GM12801 (cell line): ENCODE data around the gene AKAP12.

ENCODE experiments used
- TF ChIP-seq, protein P1 (sequence below): IDR thresholded peaks from one replicate; pipeline ENCODE4 v1.5.1; 2011; ENCODE audit warnings: control low read depth; ENCODE audit not compliant: insufficient read length; ENCODE audit errors: extremely low read depth

Gene AKAP12

DNA sequence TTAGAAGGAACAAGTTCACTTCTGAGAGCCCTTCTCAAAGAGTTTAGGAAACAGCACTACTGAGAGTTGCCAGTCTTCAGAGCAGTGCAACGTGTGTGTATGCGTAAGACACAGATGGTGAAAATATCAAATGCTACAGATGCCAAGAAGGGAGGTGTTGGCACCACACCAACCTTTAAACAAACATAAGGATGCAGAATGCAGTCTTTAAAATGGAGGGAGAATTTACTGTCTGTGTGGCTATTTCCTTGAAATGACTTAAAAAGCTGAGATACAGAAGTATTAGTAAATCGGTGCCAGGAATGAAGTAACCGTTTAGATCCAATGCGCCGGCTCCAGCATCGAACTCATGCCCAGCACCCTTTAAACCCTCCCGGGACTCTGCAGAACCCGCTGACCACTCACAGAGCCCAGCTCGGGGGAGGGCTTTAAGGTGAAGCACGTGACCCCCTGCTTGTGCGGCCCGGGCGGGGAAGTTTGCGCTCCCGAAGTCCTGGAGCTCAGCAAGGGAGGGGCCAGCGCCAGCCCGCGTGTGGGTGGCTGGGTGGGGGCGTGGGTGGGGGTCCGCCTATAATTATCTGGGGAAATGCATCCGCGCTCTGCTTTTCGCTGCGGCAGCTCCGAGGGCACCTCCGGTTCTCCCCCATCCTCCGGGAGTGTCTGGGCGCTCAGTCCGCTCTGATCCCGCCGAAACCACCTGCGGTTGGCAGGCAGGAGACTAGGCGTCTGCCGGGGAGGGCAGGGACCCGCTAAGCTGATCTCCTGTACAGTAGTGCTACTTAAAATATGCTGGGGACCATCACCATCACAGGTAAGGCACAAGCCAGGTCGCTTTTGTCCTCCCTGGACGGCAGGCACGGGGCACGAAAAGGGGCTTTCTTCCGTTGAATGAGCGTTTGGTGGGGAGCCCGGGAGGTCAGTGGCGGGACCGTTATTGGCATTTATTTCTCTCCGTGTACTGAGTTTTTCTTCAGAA is 85.6 kb downstream of the AKAP12 start:
- TF ChIP-seq, protein P1, sequence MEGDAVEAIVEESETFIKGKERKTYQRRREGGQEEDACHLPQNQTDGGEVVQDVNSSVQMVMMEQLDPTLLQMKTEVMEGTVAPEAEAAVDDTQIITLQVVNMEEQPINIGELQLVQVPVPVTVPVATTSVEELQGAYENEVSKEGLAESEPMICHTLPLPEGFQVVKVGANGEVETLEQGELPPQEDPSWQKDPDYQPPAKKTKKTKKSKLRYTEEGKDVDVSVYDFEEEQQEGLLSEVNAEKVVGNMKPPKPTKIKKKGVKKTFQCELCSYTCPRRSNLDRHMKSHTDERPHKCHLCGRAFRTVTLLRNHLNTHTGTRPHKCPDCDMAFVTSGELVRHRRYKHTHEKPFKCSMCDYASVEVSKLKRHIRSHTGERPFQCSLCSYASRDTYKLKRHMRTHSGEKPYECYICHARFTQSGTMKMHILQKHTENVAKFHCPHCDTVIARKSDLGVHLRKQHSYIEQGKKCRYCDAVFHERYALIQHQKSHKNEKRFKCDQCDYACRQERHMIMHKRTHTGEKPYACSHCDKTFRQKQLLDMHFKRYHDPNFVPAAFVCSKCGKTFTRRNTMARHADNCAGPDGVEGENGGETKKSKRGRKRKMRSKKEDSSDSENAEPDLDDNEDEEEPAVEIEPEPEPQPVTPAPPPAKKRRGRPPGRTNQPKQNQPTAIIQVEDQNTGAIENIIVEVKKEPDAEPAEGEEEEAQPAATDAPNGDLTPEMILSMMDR = no peak

DNA sequence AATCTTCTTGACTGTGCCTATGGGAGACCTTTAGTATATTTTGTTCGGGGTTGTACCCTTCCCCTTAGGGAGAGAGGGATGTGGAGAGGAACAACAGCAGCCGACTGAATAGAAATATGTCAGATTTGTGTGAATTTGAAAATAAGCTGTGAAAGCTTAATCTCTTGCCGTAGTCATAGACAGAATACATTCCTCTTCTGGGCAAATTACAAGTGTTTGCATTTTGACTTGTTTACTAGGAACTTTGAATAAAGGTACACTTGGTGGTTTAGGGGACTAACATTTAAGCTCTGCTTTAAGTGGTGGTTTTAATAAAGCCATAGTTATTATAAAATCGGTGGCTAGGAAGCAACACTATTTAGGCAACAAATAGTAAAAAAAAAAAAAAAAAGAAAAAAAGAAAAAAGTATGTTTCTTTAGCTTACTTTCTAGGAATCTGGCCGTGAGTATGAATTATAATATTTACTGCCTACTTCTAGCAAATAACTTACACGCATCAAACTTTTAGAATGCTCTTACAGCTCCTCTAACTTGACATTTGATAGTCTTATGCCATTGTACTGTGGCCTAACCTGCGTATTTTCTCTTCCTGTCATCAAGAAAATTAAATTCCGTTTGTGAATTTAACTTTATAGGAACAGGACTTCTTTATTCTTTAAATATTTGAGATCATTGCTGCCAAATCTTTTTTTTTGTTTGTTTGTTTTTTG is 86.5 kb downstream of the AKAP12 start:
- TF ChIP-seq, protein P1 = no peak

DNA sequence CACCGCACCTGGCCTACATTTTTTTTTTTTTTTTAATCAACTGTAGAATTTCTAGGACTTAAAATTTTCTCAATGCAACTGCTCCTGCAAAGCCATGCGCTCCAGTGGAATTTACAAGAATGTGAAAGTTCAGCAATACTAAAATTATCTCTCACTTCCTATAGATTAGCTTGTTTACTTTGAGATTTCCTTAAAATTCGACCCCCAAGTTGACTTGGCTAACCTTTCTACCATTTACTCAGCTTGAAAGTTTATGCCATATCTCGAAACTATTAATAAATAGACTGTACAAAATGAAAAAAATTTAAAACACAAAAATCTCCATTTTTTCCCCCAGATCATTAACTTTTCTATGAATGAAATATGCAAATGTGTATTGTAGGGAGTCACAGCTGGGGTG is 87.3 kb downstream of the AKAP12 start:
- TF ChIP-seq, protein P1 = no peak

DNA sequence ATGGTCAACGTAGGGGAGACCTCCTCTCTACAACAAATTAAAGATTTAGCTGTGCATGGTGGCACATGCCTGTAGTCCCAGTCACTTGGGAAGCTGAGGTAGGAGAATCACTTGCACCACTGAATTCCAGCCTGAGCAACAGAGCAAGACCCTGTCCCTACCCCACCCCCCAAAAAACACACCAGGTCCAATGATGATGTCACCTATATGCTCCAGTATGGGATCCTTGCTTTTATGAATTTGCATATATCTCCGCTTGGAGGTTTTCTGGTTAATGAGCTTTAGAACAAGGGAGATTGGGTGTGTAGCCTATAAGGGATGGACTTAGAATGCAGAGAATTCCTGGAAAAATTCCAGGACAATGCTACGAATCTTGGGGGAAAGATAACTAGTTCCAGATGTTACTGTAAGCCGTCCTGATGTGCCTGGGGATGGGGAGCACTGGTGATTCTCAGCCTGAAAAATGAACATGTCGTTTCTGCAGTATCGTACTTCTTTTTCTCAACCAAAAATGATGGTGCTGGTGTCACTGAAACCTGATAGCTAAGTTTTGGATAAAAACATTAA is 90.4 kb downstream of the AKAP12 start:
- TF ChIP-seq, protein P1 = no peak

DNA sequence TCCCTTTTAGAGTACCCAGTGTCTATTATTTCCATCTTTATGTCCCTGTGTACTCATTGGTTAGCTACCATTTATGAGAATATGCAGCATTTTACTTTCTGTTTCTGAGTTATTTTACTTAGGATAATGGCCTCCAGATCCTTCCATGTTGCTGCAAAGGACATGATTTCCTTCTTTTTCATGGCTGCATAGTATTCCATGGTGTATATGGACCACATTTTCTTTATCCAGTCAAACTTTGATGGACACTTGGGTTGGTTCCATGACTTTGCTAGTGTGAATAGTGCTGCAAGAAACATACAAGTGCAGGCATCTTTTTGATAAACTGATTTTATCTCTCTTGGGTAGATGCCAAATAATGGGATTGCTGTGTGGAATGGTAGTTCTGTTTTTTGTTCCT is 96.2 kb downstream of the AKAP12 start:
- TF ChIP-seq, protein P1 = no peak

DNA sequence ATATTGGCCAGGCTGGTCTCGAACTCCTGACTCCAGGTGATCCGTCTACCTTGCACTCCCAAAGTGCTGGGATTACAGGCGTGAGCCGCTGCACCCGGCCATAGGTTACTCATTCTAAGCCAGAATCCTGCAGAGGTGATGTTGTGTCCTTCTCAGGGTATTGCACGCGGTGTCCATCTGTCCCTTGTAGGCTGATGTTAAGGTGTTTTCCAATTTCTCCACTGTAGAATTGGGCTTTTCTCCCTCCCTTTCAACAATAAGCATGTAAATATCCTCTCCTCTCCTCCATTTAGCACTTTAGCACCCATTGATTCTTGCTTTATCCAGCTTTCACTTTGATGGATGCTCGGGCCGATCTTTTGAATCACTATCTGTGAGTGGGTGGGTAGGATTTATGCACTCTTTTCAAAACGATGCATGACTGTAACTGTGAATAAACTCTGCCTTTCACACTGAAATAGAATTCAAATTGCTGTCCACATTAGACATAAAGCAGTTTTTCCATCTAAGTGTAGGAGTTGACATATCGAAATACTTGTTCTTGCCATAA is 99.0 kb downstream of the AKAP12 start:
- TF ChIP-seq, protein P1 = no peak

DNA sequence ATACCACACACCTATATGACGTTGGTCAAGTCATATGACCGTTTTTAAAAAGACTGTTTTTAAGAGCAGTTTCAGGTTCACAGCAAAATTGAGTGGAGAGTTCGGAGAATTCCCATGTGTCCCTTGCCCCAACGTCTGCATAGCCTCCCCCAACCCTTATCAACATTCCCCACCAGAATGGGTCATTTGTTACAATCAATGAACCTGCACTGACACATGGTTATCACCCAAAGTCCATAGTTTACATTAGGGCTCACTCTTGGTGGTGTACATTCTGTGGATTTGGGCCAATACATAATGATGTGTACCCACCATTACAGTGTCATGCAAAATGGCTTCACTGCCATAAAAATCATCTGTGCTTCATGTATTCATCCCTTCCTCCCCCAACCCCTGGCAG is 99.6 kb downstream of the AKAP12 start:
- TF ChIP-seq, protein P1 = no peak
